ENCODE data around the gene PALM. TPM values are rescaled to one million over a fixed set of nuclear protein-coding genes. Genes with fewer than 3 reads are reported as not detected.

The PALM gene
- total RNA-seq, 2 donors from 2014 or later, result 14.4 to 28.4 TPM

- no peak for DNase-seq (ENCODE audit: low spot score)
- Histone ChIP-seq H3K27me3 (replicated peaks; ENCODE audit: insufficient read depth) (no peaks in the 10 kb centered on the region), H3K4me1 (ENCODE audit: control insufficient read depth in 1 of 2, low read depth in 2 of 2) (peaks cover 0 to 6% of the 10 kb centered on the region in 2 donors), H3K9me3 (no peaks in the 10 kb centered on the region), H3K27ac (no peak overlapping the region), H3K36me3 (no peaks in the 10 kb centered on the region), H3K4me3 (no peak overlapping the region)
- no peak for TF ChIP-seq CTCF (IDR thresholded peaks at IDR 0.05)
- no peak for ATAC-seq (ENCODE audit: insufficient number of reproducible peaks, low FRiP score, low read depth)
These were observed 4.3 kb upstream of the PALM start for GRCh38 chr19:704447-704741.

GRCh38 chr19:709196-709964 is 645 bp downstream of the PALM start:
- ATAC-seq (ENCODE audit: insufficient number of reproducible peaks, low FRiP score, low read depth) (no peak), DNase-seq (ENCODE audit: low spot score) (no peak)
- Histone ChIP-seq H3K4me3 (peak overlapping the region; percentile 56), H3K27ac (peak overlapping the region in 1 of 2 donors; percentile 8), H3K27me3 (replicated peaks; ENCODE audit: insufficient read depth) (no peaks in the 10 kb centered on the region), H3K4me1 (ENCODE audit: control insufficient read depth in 1 of 2, low read depth in 2 of 2) (peaks cover 0 to 14% of the 10 kb centered on the region in 2 donors), H3K9me3 (no peaks in the 10 kb centered on the region), H3K36me3 (no peaks in the 10 kb centered on the region)
- no peak for TF ChIP-seq CTCF (IDR thresholded peaks at IDR 0.05)

- Histone ChIP-seq H3K4me1 (ENCODE audit: control insufficient read depth in 1 of 2, low read depth in 2 of 2) (peaks cover 0 to 14% of the 10 kb centered on the region in 2 donors), H3K36me3 (no peaks in the 10 kb centered on the region), H3K4me3 (peak overlapping the region; percentile 56), H3K27me3 (replicated peaks; ENCODE audit: insufficient read depth) (no peaks in the 10 kb centered on the region), H3K27ac (no peak overlapping the region), H3K9me3 (no peaks in the 10 kb centered on the region)
- TF ChIP-seq CTCF (IDR thresholded peaks at IDR 0.05), result no peak
- no peak for DNase-seq (ENCODE audit: low spot score)
- no peak for ATAC-seq (ENCODE audit: insufficient number of reproducible peaks, low FRiP score, low read depth)
These were observed 1.3 kb downstream of the PALM start for GRCh38 chr19:709965-710571.

GRCh38 chr19:710767-711166 is 2.0 kb downstream of the PALM start:
- no peak for ATAC-seq (ENCODE audit: insufficient number of reproducible peaks, low FRiP score, low read depth)
- DNase-seq (ENCODE audit: low spot score), result no peak
- Histone ChIP-seq H3K9me3 (no peaks in the 10 kb centered on the region), H3K4me3 (no peak overlapping the region), H3K36me3 (no peaks in the 10 kb centered on the region), H3K4me1 (ENCODE audit: control insufficient read depth in 1 of 2, low read depth in 2 of 2) (peaks cover 0 to 14% of the 10 kb centered on the region in 2 donors), H3K27ac (no peak overlapping the region), H3K27me3 (replicated peaks; ENCODE audit: insufficient read depth) (no peaks in the 10 kb centered on the region)
- TF ChIP-seq CTCF (IDR thresholded peaks at IDR 0.05), result no peak

- no peak for DNase-seq (ENCODE audit: low spot score)
- H3K27me3 ChIP-seq (replicated peaks; ENCODE audit: insufficient read depth), result no peaks in the 10 kb centered on the region
- H3K4me1 ChIP-seq (ENCODE audit: control insufficient read depth in 1 of 2, low read depth in 2 of 2), result peaks cover 0 to 14% of the 10 kb centered on the region in 2 donors
- no peak overlapping the region for H3K27ac ChIP-seq
- no peaks in the 10 kb centered on the region for H3K9me3 ChIP-seq
- no peak for TF ChIP-seq CTCF (IDR thresholded peaks at IDR 0.05)
- no peaks in the 10 kb centered on the region for H3K36me3 ChIP-seq
- no peak overlapping the region for H3K4me3 ChIP-seq
- no peak for ATAC-seq (ENCODE audit: insufficient number of reproducible peaks, low FRiP score, low read depth)
These were observed 2.5 kb downstream of the PALM start for GRCh38 chr19:711254-711653.

Measured in thoracic aorta (tissue), 2 donors.